GM18511 (cell line): Measurements from ENCODE around the gene SLC16A3.
"Not testable (repeated sequence)": the region's sequence is repeated elsewhere in the genome, so short reads cannot be mapped to it uniquely, and the experiment has no call there.

Experiments
- ATAC-seq: cut with Tn5 transposase; IDR thresholded peaks from one replicate; pipeline ENCODE4 v1.9.1; 2021; ENCODE audit warnings: mild to moderate bottlenecking, moderate library complexity; ENCODE audit not compliant: unreplicated experiment

Gene SLC16A3

GRCh38 chr17:82203920-82204319, 24.9 kb upstream of the SLC16A3 start:
- ATAC-seq: no peak

- no peak for ATAC-seq
Measured at GRCh38 chr17:82204831-82205719, 23.8 kb upstream of the SLC16A3 start.

GRCh38 chr17:82205720-82206508, 22.9 kb upstream of the SLC16A3 start:
- no peak for ATAC-seq

DNA sequence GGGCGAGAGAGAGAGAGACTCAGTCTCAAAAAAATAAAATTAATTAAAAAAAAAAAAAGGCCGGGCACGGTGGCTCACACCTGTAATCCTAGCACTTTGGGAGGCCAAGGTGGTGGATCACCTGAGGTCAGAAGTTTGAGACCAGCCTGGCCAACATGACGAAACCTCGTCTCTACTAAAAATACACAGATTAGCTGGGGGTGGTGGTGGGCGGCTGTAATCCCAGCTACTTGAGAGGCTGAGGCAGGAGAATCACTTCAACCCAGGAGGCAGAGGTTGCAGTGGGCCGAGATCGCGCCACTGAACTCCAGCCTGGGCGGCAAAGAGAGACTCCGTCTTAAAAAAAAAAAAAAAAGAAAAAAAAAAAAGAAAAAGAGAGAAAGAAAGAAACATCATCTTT, 18.2 kb upstream of the SLC16A3 start:
- ATAC-seq: not testable (repeated sequence)

DNA sequence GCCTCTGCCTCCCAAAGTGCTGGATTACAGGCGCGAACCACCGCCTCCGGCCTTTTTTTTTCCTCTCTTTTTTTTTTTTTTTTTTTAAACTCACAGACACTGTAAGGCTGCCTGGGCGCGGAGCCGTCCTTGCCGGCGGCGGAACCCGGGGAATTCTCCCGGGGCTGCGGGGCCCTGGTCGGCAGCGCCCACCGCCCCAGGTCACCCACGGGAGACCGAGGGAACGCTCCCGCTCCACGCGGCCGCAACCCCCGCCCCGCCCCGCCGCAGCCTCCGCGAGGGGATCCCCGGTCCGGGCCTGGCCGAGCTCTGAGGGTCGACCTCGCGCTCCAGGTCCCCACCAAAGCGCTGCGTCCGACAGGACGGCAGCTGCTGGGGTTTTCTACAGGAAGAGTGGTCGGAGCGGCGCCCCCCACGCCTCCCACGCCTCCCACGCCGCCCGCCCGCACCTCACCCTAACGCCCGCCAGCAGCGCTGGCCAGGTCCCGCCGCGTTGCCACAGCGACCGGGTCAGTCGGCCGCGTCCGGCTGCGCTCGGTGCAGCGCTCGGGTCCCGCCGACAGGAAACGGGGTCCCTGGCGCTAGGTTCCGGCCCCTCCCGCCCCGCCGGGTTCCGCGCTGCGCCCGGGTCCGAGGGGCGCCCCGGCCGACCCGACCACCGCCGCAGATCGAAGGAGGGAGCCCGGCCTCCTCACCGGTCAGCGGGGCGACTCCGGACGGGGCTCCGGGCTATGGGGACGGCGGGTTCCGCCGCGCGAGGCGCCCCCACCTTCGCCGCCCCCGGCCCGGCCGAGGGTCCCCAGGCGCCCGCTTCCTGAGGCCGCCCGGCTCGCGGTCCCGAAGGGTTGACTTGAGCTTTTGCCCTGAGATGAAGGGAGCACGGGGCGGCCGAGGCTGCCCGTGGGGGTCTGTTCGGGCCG, 16.3 kb upstream of the SLC16A3 start, which contains the start of gene CCDC57:
Gene CCDC57 (minus strand): TSS at position 512 of the 920 bp plus-strand sequence. CDS start 10,898 bp downstream, outside the sequence.
- ATAC-seq: peak; percentile 71

GRCh38 chr17:82213251-82214011, 15.4 kb upstream of the SLC16A3 start:
- peak; percentile 4 for ATAC-seq

- ATAC-seq: no peak
Measured at GRCh38 chr17:82214012-82214628, 14.7 kb upstream of the SLC16A3 start.

DNA sequence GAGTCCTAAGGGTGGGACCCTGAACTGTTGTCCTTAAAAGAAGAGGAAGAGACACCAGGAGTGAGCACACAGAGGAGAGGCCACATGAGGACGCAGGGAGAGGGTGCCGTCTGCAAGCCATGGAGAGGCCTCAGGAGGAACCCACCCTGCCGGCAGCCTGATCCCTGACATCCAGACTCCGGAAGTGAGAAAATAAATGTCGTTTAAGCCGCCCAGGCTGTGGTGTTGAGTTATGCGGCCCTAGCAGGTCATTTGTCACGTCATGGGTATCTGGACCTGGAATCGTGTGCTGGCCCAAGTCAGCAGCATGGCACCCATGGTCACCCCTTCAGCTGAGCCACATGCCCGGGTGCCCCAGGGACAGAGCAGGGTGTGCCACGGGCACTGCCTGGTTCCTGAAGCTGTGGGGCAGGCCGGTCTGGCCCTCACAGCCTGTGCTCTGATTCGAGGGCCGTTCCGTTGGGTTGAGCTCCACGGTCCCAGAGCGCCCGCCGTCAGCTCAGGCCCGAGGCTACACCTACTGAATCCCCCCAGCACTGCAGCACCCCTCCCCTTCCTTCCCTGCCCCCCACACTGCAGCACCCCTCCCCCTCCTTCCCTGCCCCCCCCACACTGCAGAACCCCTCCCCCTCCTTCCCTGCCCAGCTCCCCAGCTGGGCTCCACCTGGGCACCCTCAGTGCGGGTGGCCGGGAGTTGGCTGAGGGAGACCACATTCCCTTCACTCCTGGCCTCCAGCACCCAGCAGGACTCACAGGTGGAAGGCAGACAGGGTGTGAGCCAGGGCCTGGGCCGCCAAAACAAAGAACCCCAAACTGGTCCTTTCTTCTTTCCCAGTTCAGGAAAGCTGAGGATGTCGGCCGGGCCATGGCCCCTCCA, 13.5 kb upstream of the SLC16A3 start:
- no peak for ATAC-seq

GRCh38 chr17:82215972-82216300, 12.9 kb upstream of the SLC16A3 start:
- no peak for ATAC-seq

- peak; percentile 41 for ATAC-seq
Measured at GRCh38 chr17:82216301-82217119, 12.3 kb upstream of the SLC16A3 start.

DNA sequence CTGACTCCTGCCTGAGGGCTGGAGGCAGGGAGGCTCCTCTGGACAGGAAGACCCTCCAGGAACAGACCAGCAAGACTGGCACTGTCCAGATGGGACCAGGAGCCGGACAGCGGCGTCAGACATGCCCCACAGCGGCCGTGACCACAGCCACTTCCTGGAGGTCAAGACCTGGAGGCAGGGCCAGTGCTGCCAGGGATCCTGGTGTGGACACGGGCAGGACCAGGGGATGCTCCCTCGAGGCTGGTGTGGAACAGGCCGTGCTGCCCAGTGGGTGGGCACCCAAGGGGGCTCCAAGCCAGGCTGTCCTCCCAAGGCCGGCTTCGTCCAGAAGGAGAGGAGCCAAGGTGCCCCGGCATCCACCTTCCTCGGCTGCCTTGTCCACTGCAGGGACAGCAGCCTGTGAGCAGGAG, 11.7 kb upstream of the SLC16A3 start:
- ATAC-seq: no peak

GRCh38 chr17:82217530-82218204, 11.2 kb upstream of the SLC16A3 start:
- no peak for ATAC-seq

- no peak for ATAC-seq
Measured at GRCh38 chr17:82218349-82219075, 10.3 kb upstream of the SLC16A3 start.

DNA sequence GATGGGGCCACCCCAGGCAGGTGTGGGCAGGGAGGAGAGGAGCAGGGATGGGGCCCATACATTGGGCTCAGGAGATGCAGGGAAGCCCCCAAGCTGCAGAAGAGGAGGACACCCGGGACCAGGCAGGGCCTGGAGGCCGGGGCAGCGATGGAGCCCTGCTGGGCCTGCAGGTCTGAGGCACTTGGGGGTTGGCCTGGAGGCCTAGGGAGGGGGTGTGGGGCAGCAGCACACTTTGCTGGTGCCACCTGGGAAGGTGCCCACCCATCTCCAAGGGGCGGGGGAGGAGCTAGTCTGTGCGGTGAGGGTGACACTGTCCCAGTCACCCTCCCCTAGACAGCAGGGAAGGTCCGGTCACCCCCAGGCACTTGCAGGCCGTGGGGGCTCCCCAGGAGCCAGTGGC, 9.8 kb upstream of the SLC16A3 start:
- no peak for ATAC-seq

GRCh38 chr17:82219753-82220709, 8.8 kb upstream of the SLC16A3 start:
- no peak for ATAC-seq
